HG03060 (cell line): ENCODE data around the gene CCDC85C.

ENCODE experiments used
- ATAC-seq: cut with Tn5 transposase; IDR thresholded peaks from one replicate; pipeline ENCODE4 v1.9.1; 2021; ENCODE audit warnings: low read depth, moderate number of reproducible peaks; ENCODE audit not compliant: unreplicated experiment

CCDC85C gene

DNA sequence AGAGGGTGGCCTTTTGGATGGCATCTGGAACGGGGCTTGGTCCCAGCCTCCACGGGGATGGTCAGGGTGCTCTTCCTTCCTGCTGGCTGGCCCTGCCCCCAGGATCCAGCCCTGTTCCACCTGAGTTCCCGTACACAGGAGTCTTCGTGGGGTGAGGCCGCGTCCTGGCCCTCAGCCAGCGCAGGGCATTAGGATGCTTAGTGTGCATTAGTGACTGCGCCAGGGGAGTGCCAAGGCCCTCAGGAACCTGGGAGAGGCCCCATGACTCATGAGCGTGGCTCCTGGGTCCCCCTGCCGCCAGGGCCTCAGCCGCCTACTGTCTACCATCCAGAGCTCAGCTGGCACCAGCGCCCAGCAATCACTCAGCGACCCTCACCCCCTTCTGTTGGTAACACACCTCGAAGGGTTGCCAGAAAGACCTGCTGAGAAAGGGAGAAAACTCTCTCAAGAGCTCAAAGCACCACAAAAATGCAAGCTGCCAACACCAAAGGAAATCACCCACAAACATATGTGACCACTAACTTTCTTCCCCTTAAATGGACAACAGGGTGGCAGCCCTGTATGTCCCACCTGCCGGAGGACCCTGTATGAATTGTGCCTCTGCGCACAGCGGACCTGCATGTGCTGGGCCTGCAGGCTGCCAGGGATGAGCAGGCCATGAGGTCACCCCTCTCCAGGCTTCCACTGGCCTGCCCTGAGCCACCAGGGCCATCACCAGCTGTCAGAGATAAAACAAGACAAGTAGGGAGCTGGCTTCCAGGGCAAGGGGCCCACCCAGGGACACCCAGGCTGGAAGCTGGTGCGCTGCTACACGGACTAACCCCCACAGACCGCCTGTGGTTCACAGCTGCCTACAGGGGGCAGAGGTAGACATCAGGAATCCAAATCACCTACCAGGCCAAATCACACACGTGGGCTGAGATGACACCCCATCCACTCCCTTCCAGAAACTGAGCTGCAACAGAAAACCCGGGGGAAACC lies 28.7 kb downstream of the CCDC85C start:
- no peak for ATAC-seq

DNA sequence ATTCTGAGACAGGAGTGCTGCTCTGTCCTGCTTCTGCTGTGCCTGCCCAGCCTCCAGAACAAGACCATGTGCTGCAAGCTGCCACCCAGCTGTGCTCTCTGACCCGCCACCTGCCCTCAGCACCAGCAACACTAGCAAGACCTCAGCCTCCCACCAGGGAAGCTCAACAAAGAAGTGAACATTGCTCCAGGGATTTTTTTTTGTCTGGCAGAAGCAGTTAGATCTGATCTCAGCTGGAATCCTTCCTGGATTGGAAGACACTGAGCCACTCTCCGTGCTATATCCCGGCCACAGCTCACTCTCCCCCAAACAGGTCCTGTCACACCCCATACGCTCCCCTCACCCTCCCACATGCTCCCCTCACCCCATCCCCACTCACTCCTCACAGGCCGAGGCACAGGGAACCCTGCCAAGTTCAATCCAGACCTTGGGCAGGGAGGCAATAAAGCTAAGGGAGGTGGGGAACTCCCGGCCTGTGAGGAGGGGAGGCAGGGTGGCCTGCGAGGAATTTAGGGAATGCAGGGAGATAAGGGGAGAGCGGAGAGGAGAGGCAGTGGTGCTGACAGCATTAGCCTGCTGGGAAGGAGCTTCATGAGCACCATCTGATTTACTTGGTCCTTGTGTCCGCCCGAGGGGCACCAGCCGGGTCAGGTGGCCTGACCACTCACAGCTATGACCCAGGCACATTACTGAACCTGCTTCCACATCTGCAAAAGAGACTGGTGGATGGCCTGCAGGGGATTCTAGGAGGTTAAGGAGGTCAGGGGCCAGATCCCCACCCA lies 29.7 kb downstream of the CCDC85C start:
- ATAC-seq: no peak

GRCh38 chr14:99573436-99574098 lies 30.4 kb downstream of the CCDC85C start:
- ATAC-seq: no peak

- ATAC-seq: no peak
These were observed 31.0 kb downstream of the CCDC85C start for GRCh38 chr14:99573000-99573330.

DNA sequence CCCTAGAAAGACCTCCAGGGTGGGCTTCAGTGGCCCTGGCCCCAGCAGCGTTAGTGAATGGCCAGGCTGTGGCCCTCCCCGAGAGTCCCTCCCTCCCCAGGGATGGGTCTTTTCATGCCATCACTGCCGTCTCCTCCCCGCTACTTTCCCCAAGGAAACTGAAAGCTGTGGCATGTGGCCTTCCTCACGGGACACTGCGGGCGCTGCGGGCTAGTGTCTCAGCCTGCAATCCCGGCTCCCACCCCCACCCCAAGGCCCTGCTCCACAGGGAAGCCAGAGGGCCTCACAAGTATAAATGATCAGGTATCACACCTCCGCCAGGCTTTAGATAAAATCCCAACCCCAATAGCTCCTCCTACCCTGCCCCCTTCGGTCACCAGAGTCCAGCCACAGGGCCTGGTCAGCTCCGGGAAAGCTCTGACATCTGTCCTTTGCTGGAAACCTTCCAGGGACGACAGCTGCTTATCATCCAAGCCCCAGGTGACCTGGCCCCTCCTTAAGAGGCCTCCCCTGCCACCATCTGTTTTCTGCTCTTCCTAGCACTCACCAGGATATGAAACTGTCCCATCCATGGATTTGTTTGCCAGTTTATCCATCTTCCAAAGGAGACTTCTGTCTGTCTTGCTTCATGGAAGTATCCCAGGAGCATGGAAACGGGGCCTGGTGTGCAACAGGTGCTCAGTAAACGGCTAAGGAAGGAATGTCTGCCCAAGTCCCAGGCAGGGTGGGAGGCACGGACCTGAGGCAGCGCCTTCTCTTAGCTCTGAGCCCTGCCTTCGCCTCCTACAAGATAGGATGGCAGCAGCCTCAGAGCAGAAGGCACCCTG lies 31.6 kb downstream of the CCDC85C start:
- ATAC-seq: no peak

DNA sequence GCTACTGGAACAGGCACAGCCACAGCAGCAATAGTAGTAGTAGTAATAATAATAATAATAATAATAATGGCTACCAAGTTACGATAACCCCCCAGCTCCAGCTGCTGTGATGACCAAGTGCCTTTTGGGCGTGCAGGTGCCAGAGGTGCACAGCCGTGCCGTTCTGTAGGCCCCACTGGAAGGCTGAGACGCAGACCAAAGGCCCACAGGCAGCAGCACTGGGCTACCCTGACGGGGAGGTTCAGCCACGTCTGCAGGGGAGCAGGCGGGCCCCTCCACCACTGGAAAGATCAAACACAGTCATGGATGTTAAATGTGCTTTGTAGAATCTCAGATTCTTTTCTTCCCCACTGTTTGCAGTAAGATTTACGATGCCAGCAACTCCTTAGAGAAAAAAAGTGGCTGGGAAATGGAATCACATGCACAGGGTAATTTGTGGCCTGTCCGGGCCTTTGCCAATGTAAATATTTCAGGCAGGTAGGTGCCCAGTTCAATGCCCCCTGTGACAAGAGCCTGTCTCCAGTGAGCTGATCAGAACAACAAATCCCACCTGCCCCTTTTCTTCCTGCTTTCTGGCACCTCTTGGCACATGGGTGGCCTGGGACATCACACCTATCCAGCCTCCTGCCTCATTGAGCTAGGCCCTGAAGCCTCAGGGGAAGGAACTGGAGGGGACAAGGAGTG lies 32.6 kb downstream of the CCDC85C start:
- ATAC-seq: no peak

DNA sequence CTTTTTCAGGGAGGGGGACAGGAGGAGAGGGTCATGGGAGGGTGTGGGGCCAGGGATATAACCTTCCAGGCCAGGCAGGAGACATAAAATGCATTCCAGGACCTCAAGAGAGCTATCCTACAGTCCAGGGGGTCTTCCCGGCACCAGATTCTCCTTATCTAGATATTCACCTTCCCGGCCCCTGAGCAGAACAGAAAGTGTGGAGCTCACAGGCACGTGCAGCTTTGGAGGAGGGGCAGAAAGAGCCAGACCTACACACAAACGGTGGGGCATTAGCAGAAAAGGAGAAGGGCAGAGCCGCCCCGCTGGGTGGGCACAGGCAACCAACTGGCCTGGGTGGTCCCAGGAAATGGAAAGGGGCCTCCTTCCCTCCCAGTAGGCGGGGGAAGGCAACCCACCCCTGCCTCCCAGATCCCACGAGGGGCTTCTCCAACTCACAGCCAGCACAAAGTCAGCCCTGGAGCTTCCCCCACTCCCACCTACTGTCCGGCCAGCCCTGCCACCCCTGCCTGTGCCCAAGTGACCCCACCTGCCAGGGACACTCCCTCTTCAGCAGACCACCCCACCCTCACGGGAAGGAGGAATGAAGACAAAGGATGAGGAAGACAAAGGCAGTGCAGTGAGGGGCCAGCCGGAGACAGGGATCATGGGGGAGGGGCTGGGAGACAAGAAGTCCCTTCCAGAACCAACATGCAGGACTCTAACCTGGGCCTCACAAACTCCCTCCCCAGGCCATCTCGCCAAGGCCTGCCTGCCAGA lies 33.3 kb downstream of the CCDC85C start:
- ATAC-seq: no peak

- ATAC-seq: no peak
These were observed 34.1 kb downstream of the CCDC85C start for GRCh38 chr14:99569725-99570543.

DNA sequence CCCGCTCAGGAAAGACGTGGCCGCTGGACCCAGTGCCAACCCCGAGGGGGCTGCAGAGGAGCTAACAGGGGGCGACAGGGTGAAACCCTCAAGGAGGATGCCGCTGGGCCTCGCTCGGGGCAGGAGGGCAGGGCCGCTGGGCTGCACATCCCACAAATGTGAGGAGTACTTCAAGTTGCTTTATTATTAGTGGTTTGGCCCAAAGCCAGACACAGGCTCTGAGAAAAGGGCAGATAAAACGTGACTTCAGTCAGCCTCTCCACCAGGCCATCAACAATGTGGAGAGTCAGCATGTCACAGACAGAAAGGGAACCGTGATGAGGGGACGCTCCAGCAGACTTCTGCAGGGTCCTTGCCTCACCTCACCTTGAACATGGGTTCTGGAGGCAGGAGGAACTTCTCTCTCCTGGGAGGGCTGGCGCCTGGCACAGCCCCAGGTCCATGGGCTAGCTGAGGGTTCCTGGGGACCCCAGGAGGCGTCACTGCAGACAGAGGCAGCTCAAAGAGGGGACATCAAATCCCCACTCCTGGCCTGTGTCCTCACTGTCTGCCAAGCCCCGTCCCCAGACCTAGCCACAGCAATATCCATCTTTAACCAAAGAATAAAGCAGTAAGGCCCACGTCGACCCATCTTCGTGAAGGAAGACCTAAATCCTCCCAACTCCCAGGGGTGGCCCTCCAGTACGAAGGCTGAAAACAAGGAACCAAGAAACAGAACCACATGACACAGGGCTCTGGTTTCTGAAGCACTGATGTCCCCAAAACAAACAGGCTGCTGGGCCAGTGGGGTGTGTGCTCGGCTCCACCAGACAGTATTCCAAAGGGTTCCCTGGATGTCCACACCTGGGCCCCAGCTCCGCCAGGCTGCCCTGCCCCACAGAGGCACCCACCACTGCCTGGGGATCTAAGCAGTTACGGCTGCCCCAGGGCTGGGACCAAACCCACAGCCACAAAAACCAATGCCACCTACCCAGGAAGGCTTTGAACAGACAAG lies 35.1 kb downstream of the CCDC85C start:
- ATAC-seq: no peak

- no peak for ATAC-seq
These were observed 37.3 kb downstream of the CCDC85C start for GRCh38 chr14:99566390-99567354.

DNA sequence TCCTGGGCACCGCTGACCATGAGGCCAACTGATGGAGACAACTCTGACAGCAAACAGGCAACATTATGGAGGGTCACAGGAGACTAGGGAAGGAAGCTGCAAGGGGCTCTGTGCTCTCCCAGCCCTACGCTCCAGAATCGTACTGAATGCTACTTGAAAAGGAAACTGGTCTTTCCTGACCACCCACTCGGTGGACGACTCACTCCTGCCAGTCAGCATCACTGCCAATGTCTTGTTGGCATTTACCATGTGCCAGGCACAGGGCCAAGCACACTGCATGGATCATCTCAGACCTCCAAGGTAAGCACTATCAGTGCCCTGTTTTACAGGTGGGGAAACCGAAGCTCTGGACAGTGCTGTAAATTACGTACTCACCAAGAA lies 38.0 kb downstream of the CCDC85C start:
- no peak for ATAC-seq

GRCh38 chr14:99565383-99565782 lies 38.6 kb downstream of the CCDC85C start:
- no peak for ATAC-seq

- ATAC-seq: no peak
These were observed 39.1 kb downstream of the CCDC85C start for GRCh38 chr14:99564926-99565259.

DNA sequence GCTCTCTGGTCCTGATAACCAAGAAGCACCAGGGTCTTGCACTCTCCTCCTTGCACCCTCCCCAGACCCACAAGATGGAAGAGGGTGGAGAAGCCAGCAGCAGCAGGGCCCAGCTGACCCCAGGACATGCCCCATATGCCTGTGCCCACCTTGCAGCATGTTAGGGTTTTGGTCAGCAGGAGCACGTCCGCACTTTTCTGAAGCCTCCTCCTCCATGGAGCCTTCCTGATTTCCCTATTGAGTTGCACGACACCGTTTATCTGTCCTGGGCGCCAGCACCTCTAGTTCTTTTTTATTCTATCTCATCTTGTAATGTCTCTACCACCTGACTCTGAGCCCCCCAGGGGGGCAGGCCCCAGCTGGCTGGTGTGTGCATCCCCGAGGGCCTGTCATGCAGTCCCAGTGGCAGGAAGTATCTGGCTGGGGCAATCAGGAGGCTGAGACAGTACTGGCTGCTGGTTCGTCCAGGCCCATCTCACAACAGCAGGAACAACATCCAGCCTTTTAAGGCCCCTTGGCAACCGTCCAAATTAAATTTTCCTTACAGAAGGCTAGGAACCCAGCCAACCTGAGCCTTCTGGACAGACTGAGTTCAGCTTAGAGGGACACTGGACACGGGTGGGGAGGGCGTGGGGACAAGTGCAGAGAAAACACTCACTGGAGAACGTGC lies 39.6 kb downstream of the CCDC85C start:
- no peak for ATAC-seq

GRCh38 chr14:99563749-99564129 lies 40.3 kb downstream of the CCDC85C start:
- ATAC-seq: no peak
